Measurements from ENCODE around the gene MAD2L1BP. TPM values are rescaled to one million over a fixed set of nuclear protein-coding genes. Genes with fewer than 3 reads are reported as not detected.

MAD2L1BP gene
- total RNA-seq, 1 experiment from 2014 or later: 46.3 TPM

GRCh38 chr6:43677759-43678158 is 42.1 kb downstream of the MAD2L1BP start:
- no peaks in the 10 kb centered on the region for H4K20me1 ChIP-seq (ENCODE audit: control insufficient read depth, insufficient read depth, insufficient read length)
- H2AK5ac ChIP-seq (ENCODE audit: insufficient read length, low read length): no peak overlapping the region
- H2BK15ac ChIP-seq (ENCODE audit: low read depth, low read length): no peak overlapping the region
- no peaks in the 10 kb centered on the region for H3K79me1 ChIP-seq (ENCODE audit: insufficient read depth, low read depth, low read length, poor library complexity, severe bottlenecking)
- no peak overlapping the region for H3K4ac ChIP-seq (ENCODE audit: low read depth, low read length)
- no peak overlapping the region for H3K18ac ChIP-seq (ENCODE audit: insufficient read length, low read depth, low read length)
- no peaks in the 10 kb centered on the region for H3K23me2 ChIP-seq (ENCODE audit: insufficient read length, low read depth, low read length, poor library complexity, severe bottlenecking)
- Mint-ChIP-seq H3K4me3 (no peak overlapping the region), H3K9me3 (no peaks in the 10 kb centered on the region), H3K27me3 (ENCODE audit: low read depth) (no peaks in the 10 kb centered on the region), H3K4me1 (peaks cover 4 to 5% of the 10 kb centered on the region in 2 experiments), H3K36me3 (ENCODE audit: insufficient read depth in 1 of 3, low read depth in 3 of 3) (peaks cover 40 to 76% (median 50%) of the 10 kb centered on the region in 3 experiments), H3K27ac (no peak overlapping the region)
- no peak for TF ChIP-seq CTCF (conservative IDR thresholded peaks at IDR 0.05)
- no peak overlapping the region for H2BK12ac ChIP-seq (ENCODE audit: insufficient read length, low read depth, low read length)
- no peak overlapping the region for H4K91ac ChIP-seq (ENCODE audit: insufficient read length, low read depth, low read length)
- no peak overlapping the region for H3T11ph ChIP-seq (ENCODE audit: low read length)
- no peak overlapping the region for H2BK20ac ChIP-seq (ENCODE audit: low read depth, low read length, poor library complexity, severe bottlenecking)
- no peak overlapping the region for H2BK120ac ChIP-seq (ENCODE audit: low read depth, low read length, poor library complexity, severe bottlenecking)
- H4K5ac ChIP-seq (ENCODE audit: insufficient read length, low read depth, low read length): no peak overlapping the region
- no CpG with 5 or more reads among the region's 7 CpGs for WGBS (ENCODE audit: extremely low coverage, insufficient read length, low lambda C conversion rate)
- H2BK5ac ChIP-seq (ENCODE audit: insufficient read length, low read length): no peak overlapping the region
- no peak overlapping the region for H3K56ac ChIP-seq (ENCODE audit: insufficient read length, low read depth, low read length)
- H3K9ac ChIP-seq (ENCODE audit: extremely low read depth, insufficient read length, low read length): no peak overlapping the region
- no peak overlapping the region for H4K8ac ChIP-seq (replicated peaks; ENCODE audit: insufficient read length, low read depth, low read length)
- H3K27me3 ChIP-seq (ENCODE audit: insufficient read depth, low read length): no peaks in the 10 kb centered on the region; the same call in 1 of the 2 replicates
- no peak overlapping the region for H3K23ac ChIP-seq (ENCODE audit: insufficient read length, low read depth, low read length)
- no peak overlapping the region for H2AFZ ChIP-seq (ENCODE audit: low read length)
- DNase-seq: no peak
- no peak overlapping the region for H3K14ac ChIP-seq (ENCODE audit: insufficient read depth, low read length)
- H3K27ac ChIP-seq (ENCODE audit: insufficient read length, low read depth, low read length): no peak overlapping the region
- H3K9me3 ChIP-seq (ENCODE audit: control insufficient read depth, low read depth, low read length): no peaks in the 10 kb centered on the region
- no peak overlapping the region for H3K4me2 ChIP-seq (ENCODE audit: insufficient read depth, insufficient read length, low read length)
- no peaks in the 10 kb centered on the region for H3K4me1 ChIP-seq (ENCODE audit: insufficient read depth, low read length)
- no peaks in the 10 kb centered on the region; the same call in 1 of the 2 replicates for H3K79me2 ChIP-seq (ENCODE audit: insufficient read depth, low read length)
